SK-N-SH treated with all-trans-retinoic acid at 6 μM for 48 hours (cell line): Measurements from ENCODE around the gene ZSWIM6.

Experiments
- ATAC-seq: fragments of 200-7000 bp; cut with Tn5 transposase; 3 replicates; pipeline ENCODE4 v1.9.1; 2020; ENCODE audit warnings: mild to moderate bottlenecking, moderate library complexity
- BACH2 ChIP-seq: fragments of 250-450 bp; sonication (Bioruptor Pico); IDR thresholded peaks from 2 replicates; pipeline ENCODE4 v1.9.0; 2021; ENCODE audit warnings: mild to moderate bottlenecking, borderline replicate concordance
- CREB5 ChIP-seq: fragments of 250-450 bp; sonication (Bioruptor Pico); IDR thresholded peaks from 2 replicates; pipeline ENCODE4 v1.5.1; 2020; ENCODE audit warnings: low read depth, mild to moderate bottlenecking, moderate library complexity
- CSDC2 ChIP-seq: fragments of 250-450 bp; sonication (Bioruptor Pico); IDR thresholded peaks from 2 replicates; pipeline ENCODE4 v1.5.0; 2020; ENCODE audit warnings: mild to moderate bottlenecking, moderate library complexity
- ESRRG ChIP-seq: fragments of 250-450 bp; sonication (Bioruptor Pico); IDR thresholded peaks from 2 replicates; pipeline ENCODE4 v1.6.1; 2021; ENCODE audit warnings: mild to moderate bottlenecking
- GLIS3 ChIP-seq: fragments of 250-450 bp; sonication (Bioruptor Pico); IDR thresholded peaks from 2 replicates; pipeline ENCODE4 v1.5.0; 2020; ENCODE audit warnings: mild to moderate bottlenecking, moderate library complexity
- ISL1 ChIP-seq: fragments of 250-450 bp; sonication (Bioruptor Pico); IDR thresholded peaks from 2 replicates; pipeline ENCODE4 v2.1.2; 2022; ENCODE audit warnings: mild to moderate bottlenecking, moderate library complexity
- OSR1 ChIP-seq: fragments of 250-450 bp; sonication (Bioruptor Pico); IDR thresholded peaks from 2 replicates; pipeline ENCODE4 v1.8.0; 2022; ENCODE audit warnings: moderate library complexity, mild to moderate bottlenecking, inconsistent platforms
- PATZ1 ChIP-seq: fragments of 250-450 bp; sonication (Bioruptor Pico); IDR thresholded peaks from 2 replicates; pipeline ENCODE4 v1.8.0; 2020; ENCODE audit warnings: mild to moderate bottlenecking, moderate library complexity, borderline replicate concordance
- POU6F1 ChIP-seq: fragments of 250-450 bp; sonication (Bioruptor Pico); IDR thresholded peaks from 2 replicates; pipeline ENCODE4 v1.8.0; 2021; ENCODE audit warnings: low read depth, mild to moderate bottlenecking, moderate library complexity, borderline replicate concordance
- PPARA ChIP-seq: fragments of 250-450 bp; sonication (Bioruptor Pico); IDR thresholded peaks from 2 replicates; pipeline ENCODE4 v1.5.0; 2020; ENCODE audit warnings: mild to moderate bottlenecking, borderline replicate concordance
- RARB ChIP-seq: fragments of 250-450 bp; sonication (Bioruptor Pico); IDR thresholded peaks from 2 replicates; pipeline ENCODE4 v1.8.0; 2021; ENCODE audit warnings: mild to moderate bottlenecking, moderate library complexity
- SNAI2 ChIP-seq: fragments of 250-450 bp; sonication (Bioruptor Pico); IDR thresholded peaks from 2 replicates; pipeline ENCODE4 v1.5.0; 2020; ENCODE audit warnings: mild to moderate bottlenecking, moderate library complexity
- TOX ChIP-seq: fragments of 250-450 bp; sonication (Bioruptor Pico); IDR thresholded peaks from 2 replicates; pipeline ENCODE4 v1.8.0; 2021; ENCODE audit warnings: mild to moderate bottlenecking, moderate library complexity, borderline replicate concordance
- TSHZ2 ChIP-seq: fragments of 250-450 bp; sonication (Bioruptor Pico); IDR thresholded peaks from 2 replicates; pipeline ENCODE4 v1.5.0; 2020; ENCODE audit warnings: mild to moderate bottlenecking, moderate library complexity
- ZC3H10 ChIP-seq: fragments of 250-450 bp; sonication (Bioruptor Pico); IDR thresholded peaks from 2 replicates; pipeline ENCODE4 v1.5.1; 2021; ENCODE audit warnings: mild to moderate bottlenecking, moderate library complexity
- ZFP3 ChIP-seq: fragments of 250-450 bp; sonication (Bioruptor Pico); IDR thresholded peaks from 2 replicates; pipeline ENCODE4 v1.5.0; 2020; ENCODE audit warnings: mild to moderate bottlenecking, moderate library complexity
- ZFP30 ChIP-seq: fragments of 450-650 bp; formaldehyde crosslinking; IDR thresholded peaks from 2 replicates; pipeline ENCODE4 v1.5.0; 2022; ENCODE audit warnings: mild to moderate bottlenecking, moderate library complexity
- ZNF565 ChIP-seq: fragments of 450-650 bp; formaldehyde crosslinking; conservative IDR thresholded peaks from 2 replicates; pipeline ENCODE4 v1.5.0; 2020; ENCODE audit warnings: low read depth, mild to moderate bottlenecking, moderate library complexity
- ZNF70 ChIP-seq: fragments of 450-650 bp; formaldehyde crosslinking; IDR thresholded peaks from 2 replicates; pipeline ENCODE4 v1.5.0; 2020; ENCODE audit warnings: mild to moderate bottlenecking, moderate library complexity
- ZNF8 ChIP-seq: fragments of 450-650 bp; formaldehyde crosslinking; IDR thresholded peaks from 2 replicates; pipeline ENCODE4 v1.5.0; 2020; ENCODE audit warnings: mild to moderate bottlenecking, moderate library complexity

Gene ZSWIM6

GRCh38 chr5:61559146-61559545, 227.1 kb downstream of the ZSWIM6 start (continued):
- no peak for TF ChIP-seq ISL1 (CRISPR knock-in tag)
- no peak for TF ChIP-seq TOX
- TF ChIP-seq ZNF8 (CRISPR knock-in tag): no peak

GRCh38 chr5:61559722-61560121, 227.7 kb downstream of the ZSWIM6 start:
- no peak for ATAC-seq
- no peak for TF ChIP-seq PATZ1
- no peak for TF ChIP-seq CREB5
- TF ChIP-seq ISL1 (CRISPR knock-in tag): no peak
- no peak for TF ChIP-seq TSHZ2 (CRISPR knock-in tag)
- no peak for TF ChIP-seq ZNF565 (CRISPR knock-in tag)
- no peak for TF ChIP-seq OSR1 (CRISPR knock-in tag)
- TF ChIP-seq POU6F1: no peak
- no peak for TF ChIP-seq RARB (CRISPR knock-in tag)
- no peak for TF ChIP-seq ESRRG
- TF ChIP-seq ZNF8 (CRISPR knock-in tag): no peak
- no peak for TF ChIP-seq BACH2 (CRISPR knock-in tag)
- no peak for TF ChIP-seq ZC3H10 (CRISPR knock-in tag)
- TF ChIP-seq ZNF70 (CRISPR knock-in tag): no peak
- TF ChIP-seq ZFP3 (CRISPR knock-in tag): no peak
- no peak for TF ChIP-seq TOX

- TF ChIP-seq PPARA (CRISPR knock-in tag) (no peak), GLIS3 (CRISPR knock-in tag) (no peak), ZNF565 (CRISPR knock-in tag) (no peak), POU6F1 (no peak), TSHZ2 (CRISPR knock-in tag) (no peak), ZFP3 (CRISPR knock-in tag) (no peak), ZFP30 (CRISPR knock-in tag) (no peak), ZC3H10 (CRISPR knock-in tag) (no peak), ESRRG (no peak), OSR1 (CRISPR knock-in tag) (no peak), RARB (CRISPR knock-in tag) (no peak), SNAI2 (no peak), ZNF8 (CRISPR knock-in tag) (no peak), PATZ1 (no peak), TOX (no peak), BACH2 (CRISPR knock-in tag) (no peak), CSDC2 (no peak)
- ATAC-seq: no peak
These were observed 231.3 kb downstream of the ZSWIM6 start for GRCh38 chr5:61563401-61563800.
